ENCODE data around the gene ARHGEF4.

DNA sequence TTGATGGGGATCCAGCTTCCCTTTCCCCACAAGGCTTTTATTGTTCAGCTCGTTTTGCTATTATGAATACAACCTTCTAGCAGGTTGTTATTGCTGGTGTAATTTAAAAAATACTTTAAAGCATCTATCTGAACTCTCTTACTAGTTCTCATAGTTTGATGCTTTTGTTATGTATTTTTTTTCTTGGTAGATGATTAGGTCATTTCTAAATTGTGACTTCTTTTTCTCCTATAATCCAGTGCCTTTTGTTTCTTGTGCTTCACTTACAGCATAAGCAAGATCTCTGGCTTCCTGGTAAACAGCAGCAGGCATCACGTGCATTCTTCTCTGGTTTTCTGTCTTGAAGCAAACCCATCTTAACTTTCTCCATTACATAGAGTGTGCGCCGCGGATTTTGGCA lies 160.5 kb downstream of the ARHGEF4 start:
- no peak for TF ChIP-seq POLR2AphosphoS5 (IDR thresholded peaks at IDR 0.05)
- TF ChIP-seq, protein P1, sequence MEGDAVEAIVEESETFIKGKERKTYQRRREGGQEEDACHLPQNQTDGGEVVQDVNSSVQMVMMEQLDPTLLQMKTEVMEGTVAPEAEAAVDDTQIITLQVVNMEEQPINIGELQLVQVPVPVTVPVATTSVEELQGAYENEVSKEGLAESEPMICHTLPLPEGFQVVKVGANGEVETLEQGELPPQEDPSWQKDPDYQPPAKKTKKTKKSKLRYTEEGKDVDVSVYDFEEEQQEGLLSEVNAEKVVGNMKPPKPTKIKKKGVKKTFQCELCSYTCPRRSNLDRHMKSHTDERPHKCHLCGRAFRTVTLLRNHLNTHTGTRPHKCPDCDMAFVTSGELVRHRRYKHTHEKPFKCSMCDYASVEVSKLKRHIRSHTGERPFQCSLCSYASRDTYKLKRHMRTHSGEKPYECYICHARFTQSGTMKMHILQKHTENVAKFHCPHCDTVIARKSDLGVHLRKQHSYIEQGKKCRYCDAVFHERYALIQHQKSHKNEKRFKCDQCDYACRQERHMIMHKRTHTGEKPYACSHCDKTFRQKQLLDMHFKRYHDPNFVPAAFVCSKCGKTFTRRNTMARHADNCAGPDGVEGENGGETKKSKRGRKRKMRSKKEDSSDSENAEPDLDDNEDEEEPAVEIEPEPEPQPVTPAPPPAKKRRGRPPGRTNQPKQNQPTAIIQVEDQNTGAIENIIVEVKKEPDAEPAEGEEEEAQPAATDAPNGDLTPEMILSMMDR (IDR thresholded peaks at IDR 0.05 in 8 of 11, conservative IDR thresholded peaks at IDR 0.05 in 3 of 11): no peak

All from spleen (tissue), 7 donors.